Gastroesophageal sphincter (tissue), 4 donors: ENCODE data around the gene GFOD2. TPM values are rescaled to one million over a fixed set of nuclear protein-coding genes. Genes with fewer than 3 reads are reported as not detected.

Experiments
- ATAC-seq: fragments of 150-250 bp; one replicate; pipeline ENCODE4 v1.9.1; 2016; ENCODE audit warnings: mild to moderate bottlenecking, moderate library complexity
- H3K27ac ChIP-seq, 4 donors: fragments of 200-600 bp; sonication (generic) in 3 of 4; 1 replicate in 3 of 4; 2 replicates in 1 of 4; pipeline ENCODE4 v1.5.1; 2016 to 2019
- H3K27me3 ChIP-seq: fragments of 200-600 bp; sonication (generic); one replicate; pipeline ENCODE4 v1.5.1; 2019
- H3K36me3 ChIP-seq, 2 donors: fragments of 200-600 bp; sonication (generic); one replicate each; pipeline ENCODE4 v1.5.1; 2019; ENCODE audit warnings: control low read depth in 1 of 2
- H3K4me1 ChIP-seq, 3 donors: fragments of 200-600 bp; sonication (generic); 1 replicate in 2 of 3; 2 replicates in 1 of 3; pipeline ENCODE4 v1.5.1; 2016 to 2019; ENCODE audit warnings: control low read depth in 2 of 3
- H3K4me3 ChIP-seq, 2 donors: fragments of 200-600 bp; sonication (generic); one replicate each; pipeline ENCODE4 v1.5.1; 2019; ENCODE audit warnings: mild to moderate bottlenecking in 1 of 2, moderate library complexity in 1 of 2
- H3K9me3 ChIP-seq, 3 donors: fragments of 200-600 bp; sonication (generic); one replicate each; pipeline ENCODE4 v1.5.1; 2017 to 2019; ENCODE audit warnings: control low read depth in 2 of 3
- CTCF ChIP-seq, 4 experiments: fragments of 200-600 bp in 2 of 4; fragments of 450-650 bp in 2 of 4; sonication (generic) in 1 of 4; IDR thresholded peaks; one replicate each; pipeline ENCODE4 v1.5.1; 2017 to 2019; ENCODE audit warnings: antibody characterized with exemption in 4 of 4, mild to moderate bottlenecking in 2 of 4, moderate library complexity in 2 of 4
- EP300 ChIP-seq: sonication (generic); formaldehyde crosslinking; IDR thresholded peaks from one replicate; pipeline ENCODE4 v1.6.1; 2017; ENCODE audit warnings: antibody characterized with exemption, mild to moderate bottlenecking
- POLR2A ChIP-seq, 2 donors: fragments of 450-650 bp; IDR thresholded peaks; one replicate each; pipeline ENCODE4 v1.6.1; 2017; ENCODE audit warnings: antibody characterized with exemption in 2 of 2, mild to moderate bottlenecking in 2 of 2, moderate library complexity in 1 of 2
- POLR2AphosphoS5 ChIP-seq: sonication (generic); formaldehyde crosslinking; IDR thresholded peaks from one replicate; pipeline ENCODE4 v1.6.1; 2017; ENCODE audit warnings: antibody characterized with exemption
- WGBS, 2 donors: methylation state at CpG; one replicate each; pipeline ENCODE4 v1.1.5; 2018; ENCODE audit warnings: low coverage in 1 of 2; 5-methylcytosine and 5-hydroxymethylcytosine counted together
- total RNA-seq, 4 donors: library from RNA; depleted of rRNA; stranded (reverse); fragments of >200 nt; gene quantifications; one replicate each; pipeline ENCODE4 v1.1.0, GENCODE V29; 2016

GFOD2 gene
- total RNA-seq, 4 donors from 2014 or later: 16.3 to 24.9 (median 20.1) TPM

DNA sequence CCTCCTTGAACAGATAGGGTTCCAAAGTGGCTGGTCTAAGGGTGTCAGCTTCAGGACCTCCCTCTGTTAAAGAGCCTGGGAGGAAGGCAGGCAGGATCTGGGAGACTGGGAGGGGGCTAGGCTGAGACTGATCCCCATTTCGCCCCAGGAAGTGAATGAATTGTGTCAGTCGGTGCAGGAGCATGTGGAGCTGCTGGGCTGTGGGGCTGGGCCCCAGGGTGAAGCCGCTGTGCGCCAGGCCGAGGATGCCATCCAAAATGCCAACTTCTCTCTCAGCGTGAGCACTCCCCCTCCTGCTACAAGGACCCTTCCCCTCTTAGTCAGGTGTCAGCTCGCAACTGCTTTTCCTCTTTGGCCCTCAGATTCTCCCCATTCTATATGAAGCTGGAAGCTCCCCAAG lies 68.1 kb downstream of the GFOD2 start:
- ATAC-seq: no peak
- Histone ChIP-seq H3K4me3 (no peak overlapping the region), H3K36me3 (no peaks in the 10 kb centered on the region), H3K4me1 (peaks cover 5 to 40% (median 8%) of the 10 kb centered on the region in 3 donors), H3K27me3 (peaks cover 97% of the 10 kb centered on the region), H3K27ac (no peak overlapping the region), H3K9me3 (no peaks in the 10 kb centered on the region)
- WGBS, 2 donors: 96 to 100% methylated on average over 1 to 7 of the region's 7 CpGs
- TF ChIP-seq CTCF (IDR thresholded peaks at IDR 0.05): no peak

- H3K36me3 ChIP-seq: no peaks in the 10 kb centered on the region
- H3K9me3 ChIP-seq: no peaks in the 10 kb centered on the region
- 45% methylated on average over 4 of the region's 8 CpGs; no CpG with 5 or more reads in 1 of the 2 donors for WGBS, 2 donors
- no peak for ATAC-seq
- H3K4me1 ChIP-seq: peaks cover 5 to 43% (median 11%) of the 10 kb centered on the region in 3 donors
- H3K27ac ChIP-seq: no peak overlapping the region
- TF ChIP-seq EP300 (no peak), CTCF (IDR thresholded peaks at IDR 0.05) (no peak), POLR2AphosphoS5 (no peak), POLR2A (IDR thresholded peaks at IDR 0.05) (no peak)
- no peak overlapping the region for H3K4me3 ChIP-seq
- H3K27me3 ChIP-seq: peaks cover 100% of the 10 kb centered on the region
Measured at GRCh38 chr16:67650023-67650422, 69.1 kb downstream of the GFOD2 start.

- TF ChIP-seq EP300 (no peak), CTCF (IDR thresholded peaks at IDR 0.05) (no peak), POLR2AphosphoS5 (no peak), POLR2A (IDR thresholded peaks at IDR 0.05) (no peak)
- 10% methylated on average over 2 of the region's 34 CpGs; no CpG with 5 or more reads in 1 of the 2 donors for WGBS, 2 donors
- no peak for ATAC-seq
- H3K4me3 ChIP-seq: no peak overlapping the region
- H3K36me3 ChIP-seq: no peaks in the 10 kb centered on the region
- H3K4me1 ChIP-seq: peaks cover 5 to 48% (median 15%) of the 10 kb centered on the region in 3 donors
- peaks cover 100% of the 10 kb centered on the region for H3K27me3 ChIP-seq
- H3K9me3 ChIP-seq: no peaks in the 10 kb centered on the region
- H3K27ac ChIP-seq: no peak overlapping the region
Measured at GRCh38 chr16:67649494-67649931, 69.6 kb downstream of the GFOD2 start.

DNA sequence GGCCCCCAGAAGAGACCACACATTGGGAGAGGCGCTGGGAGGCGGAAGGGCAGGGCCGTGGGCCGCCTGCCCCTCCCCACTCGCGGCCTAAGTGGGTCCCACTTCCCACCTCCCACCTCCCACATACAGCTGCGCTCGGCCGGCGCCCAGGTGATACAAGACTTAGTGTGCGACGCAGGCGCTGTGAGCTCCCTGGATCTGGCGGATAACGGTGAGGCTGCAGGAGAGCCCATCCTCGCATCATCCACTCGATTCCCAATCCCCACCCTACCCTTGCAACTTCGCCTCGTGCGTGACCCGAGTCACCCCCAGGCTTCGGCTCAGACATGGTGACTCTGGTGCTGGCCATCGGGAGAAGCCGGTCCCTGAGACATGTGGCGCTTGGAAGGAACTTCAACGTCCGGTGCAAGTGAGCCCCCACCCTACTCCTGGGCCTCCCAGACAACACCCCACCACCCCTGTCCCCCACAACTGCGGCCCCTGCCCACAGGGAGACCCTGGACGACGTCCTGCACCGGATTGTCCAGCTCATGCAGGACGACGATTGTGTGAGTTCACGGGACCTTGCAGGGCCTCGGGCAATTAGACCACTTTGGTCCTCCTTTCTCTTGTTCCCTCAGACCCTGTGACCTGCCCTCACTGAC lies 70.2 kb downstream of the GFOD2 start:
- Histone ChIP-seq H3K9me3 (no peaks in the 10 kb centered on the region), H3K4me3 (no peak overlapping the region), H3K27me3 (peaks cover 98% of the 10 kb centered on the region), H3K36me3 (no peaks in the 10 kb centered on the region), H3K27ac (no peak overlapping the region), H3K4me1 (peaks cover 5 to 47% (median 15%) of the 10 kb centered on the region in 3 donors)
- TF ChIP-seq POLR2A (IDR thresholded peaks at IDR 0.05) (no peak), CTCF (IDR thresholded peaks at IDR 0.05) (no peak), EP300 (no peak), POLR2AphosphoS5 (no peak)
- 10 to 12% methylated on average over 2 to 7 of the region's 35 CpGs for WGBS, 2 donors
- ATAC-seq: no peak

GRCh38 chr16:67648088-67648763 lies 70.9 kb downstream of the GFOD2 start:
- 10% methylated on average over 9 of the region's 65 CpGs; no CpG with 5 or more reads in 1 of the 2 donors for WGBS, 2 donors
- Histone ChIP-seq H3K9me3 (no peaks in the 10 kb centered on the region), H3K36me3 (no peaks in the 10 kb centered on the region), H3K27me3 (peaks cover 92% of the 10 kb centered on the region), H3K4me3 (no peak overlapping the region), H3K27ac (no peak overlapping the region), H3K4me1 (peaks cover under 1 to 41% (median 9%) of the 10 kb centered on the region in 3 donors)
- no peak for ATAC-seq
- TF ChIP-seq EP300 (no peak), CTCF (IDR thresholded peaks at IDR 0.05) (no peak), POLR2A (IDR thresholded peaks at IDR 0.05) (no peak), POLR2AphosphoS5 (no peak)
